Gastrocnemius medialis (tissue), 4 donors: ENCODE results near the gene DSN1.

Source experiments
- CTCF ChIP-seq, 5 experiments: fragments of 450-650 bp in 3 of 5; fragments of 200-600 bp in 2 of 5; sonication (generic) in 2 of 5; IDR thresholded peaks in 4 of 5; conservative IDR thresholded peaks in 1 of 5; 1 replicate in 4 of 5; 2 replicates in 1 of 5; pipeline ENCODE4 v1.5.1; 2016 to 2019; ENCODE audit warnings: antibody characterized with exemption in 5 of 5, mild to moderate bottlenecking in 3 of 5, moderate library complexity in 3 of 5
- POLR2A ChIP-seq, 2 donors: fragments of 450-650 bp; IDR thresholded peaks; one replicate each; pipeline ENCODE4 v1.6.1; 2017; ENCODE audit warnings: antibody characterized with exemption in 2 of 2, mild to moderate bottlenecking in 2 of 2, moderate library complexity in 2 of 2

- TF ChIP-seq CTCF (IDR thresholded peaks at IDR 0.05 in 4 of 5, conservative IDR thresholded peaks at IDR 0.05 in 1 of 5) (no peak), POLR2A (IDR thresholded peaks at IDR 0.05) (no peak)
Observed at GRCh38 chr20:36815454-36816091, 42.0 kb upstream of the DSN1 start.
